GM12874 (cell line): ENCODE results near the gene CEMIP2.

Experiments
- TF ChIP-seq, protein P1 (sequence below): IDR thresholded peaks from 2 replicates; pipeline ENCODE4 v1.5.1; 2011; ENCODE audit warnings: low read depth, mild to moderate bottlenecking, control low read depth, low read length, moderate library complexity; ENCODE audit not compliant: insufficient read depth

CEMIP2 gene

DNA sequence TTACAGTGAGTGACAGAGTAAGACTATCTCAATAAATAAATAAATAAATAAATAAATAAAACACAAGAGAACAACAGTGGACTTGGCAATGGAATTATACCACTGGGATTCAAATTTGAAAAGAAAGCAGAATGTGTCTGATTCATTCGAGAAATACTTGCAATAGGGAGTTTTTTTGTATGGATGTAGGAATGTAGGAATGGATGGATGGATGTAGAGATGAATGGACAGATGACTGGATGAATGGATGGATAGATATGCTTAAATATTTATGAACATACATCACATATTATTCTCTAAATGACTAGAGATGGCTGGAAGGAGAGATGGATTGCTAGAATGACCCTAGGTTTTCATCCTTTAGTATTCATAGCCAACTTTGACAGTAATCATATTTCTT lies 22.0 kb upstream of the CEMIP2 start:
- TF ChIP-seq, protein P1, sequence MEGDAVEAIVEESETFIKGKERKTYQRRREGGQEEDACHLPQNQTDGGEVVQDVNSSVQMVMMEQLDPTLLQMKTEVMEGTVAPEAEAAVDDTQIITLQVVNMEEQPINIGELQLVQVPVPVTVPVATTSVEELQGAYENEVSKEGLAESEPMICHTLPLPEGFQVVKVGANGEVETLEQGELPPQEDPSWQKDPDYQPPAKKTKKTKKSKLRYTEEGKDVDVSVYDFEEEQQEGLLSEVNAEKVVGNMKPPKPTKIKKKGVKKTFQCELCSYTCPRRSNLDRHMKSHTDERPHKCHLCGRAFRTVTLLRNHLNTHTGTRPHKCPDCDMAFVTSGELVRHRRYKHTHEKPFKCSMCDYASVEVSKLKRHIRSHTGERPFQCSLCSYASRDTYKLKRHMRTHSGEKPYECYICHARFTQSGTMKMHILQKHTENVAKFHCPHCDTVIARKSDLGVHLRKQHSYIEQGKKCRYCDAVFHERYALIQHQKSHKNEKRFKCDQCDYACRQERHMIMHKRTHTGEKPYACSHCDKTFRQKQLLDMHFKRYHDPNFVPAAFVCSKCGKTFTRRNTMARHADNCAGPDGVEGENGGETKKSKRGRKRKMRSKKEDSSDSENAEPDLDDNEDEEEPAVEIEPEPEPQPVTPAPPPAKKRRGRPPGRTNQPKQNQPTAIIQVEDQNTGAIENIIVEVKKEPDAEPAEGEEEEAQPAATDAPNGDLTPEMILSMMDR: no peak

DNA sequence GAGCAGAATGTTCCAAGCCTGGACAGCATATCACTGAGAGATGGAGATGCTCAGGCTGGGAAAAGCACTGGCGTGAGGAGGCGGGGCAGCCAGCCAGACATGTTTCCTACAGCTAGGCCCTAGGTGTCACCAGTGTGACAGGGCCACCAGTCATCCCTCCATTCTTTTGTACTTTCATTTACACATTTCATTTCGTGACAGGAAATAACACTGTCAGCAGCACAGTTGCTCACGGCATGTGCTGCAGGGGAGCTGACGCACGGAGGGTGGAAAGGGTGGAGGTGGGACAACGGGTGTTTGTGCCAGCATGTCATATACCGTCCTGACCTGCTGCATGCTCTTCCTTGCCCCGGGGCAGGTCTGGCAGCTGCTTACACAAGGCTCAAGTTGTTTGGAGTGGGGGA lies 14.8 kb upstream of the CEMIP2 start:
- TF ChIP-seq, protein P1: no peak

DNA sequence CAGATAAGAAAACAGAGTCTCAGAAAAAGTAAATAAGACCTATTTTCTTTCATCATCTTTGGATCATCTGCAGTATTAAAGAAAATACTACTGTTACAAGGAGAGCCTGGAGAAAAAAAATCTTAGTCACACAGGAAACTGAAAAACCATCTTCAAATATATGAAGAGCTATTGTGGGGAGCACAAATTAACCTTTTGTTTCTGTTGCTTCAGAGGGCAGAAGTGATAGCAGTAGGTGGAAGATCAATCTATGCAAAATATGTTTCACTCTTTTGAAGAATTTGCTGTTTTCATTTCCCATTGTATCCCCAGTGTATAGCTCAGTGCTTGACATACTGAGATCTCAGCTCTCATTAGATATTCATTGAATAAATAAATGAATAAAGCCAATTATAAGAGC lies 13.1 kb upstream of the CEMIP2 start:
- TF ChIP-seq, protein P1: no peak

GRCh38 chr9:71780953-71781352 lies 12.6 kb upstream of the CEMIP2 start:
- TF ChIP-seq, protein P1: no peak

DNA sequence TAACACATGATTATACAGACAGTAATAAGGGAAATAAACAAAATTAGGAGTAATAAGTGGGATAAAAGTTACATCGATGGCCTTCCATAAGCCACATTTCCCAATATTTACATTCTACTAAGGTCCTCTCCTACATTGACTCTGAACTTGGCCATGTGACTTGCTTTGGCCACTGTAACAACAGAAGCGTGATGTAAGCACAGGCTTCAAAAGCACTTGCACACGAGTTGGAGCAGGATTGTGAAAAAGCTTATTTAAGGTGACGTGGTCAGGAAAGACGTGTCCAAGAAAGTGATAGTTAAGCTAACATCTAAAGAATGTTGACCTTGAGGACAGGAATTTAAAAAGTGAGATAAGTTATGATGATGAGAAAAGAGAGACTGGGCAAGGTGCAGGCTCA lies 9.8 kb upstream of the CEMIP2 start:
- TF ChIP-seq, protein P1: no peak

DNA sequence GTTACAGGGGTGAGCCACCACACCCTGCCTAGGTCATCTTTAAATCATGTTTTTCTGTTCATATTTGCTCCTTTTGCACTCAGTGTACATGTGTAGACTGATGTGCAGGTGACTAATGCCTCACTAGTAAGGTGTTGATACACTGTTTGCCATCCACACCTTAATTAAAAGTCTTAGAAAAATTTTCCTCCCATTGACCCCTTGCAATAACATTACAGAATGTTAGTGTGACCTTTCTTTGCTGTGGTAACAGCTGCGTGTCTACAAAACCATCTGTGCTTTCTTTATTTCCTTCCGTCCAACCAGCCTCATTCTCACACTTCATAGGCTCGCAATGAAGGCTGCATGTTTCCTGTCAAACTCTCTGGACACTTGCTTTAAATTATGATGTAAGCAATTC lies 6.6 kb upstream of the CEMIP2 start:
- TF ChIP-seq, protein P1: no peak

GRCh38 chr9:71772726-71773125 lies 4.4 kb upstream of the CEMIP2 start:
- TF ChIP-seq, protein P1: no peak

DNA sequence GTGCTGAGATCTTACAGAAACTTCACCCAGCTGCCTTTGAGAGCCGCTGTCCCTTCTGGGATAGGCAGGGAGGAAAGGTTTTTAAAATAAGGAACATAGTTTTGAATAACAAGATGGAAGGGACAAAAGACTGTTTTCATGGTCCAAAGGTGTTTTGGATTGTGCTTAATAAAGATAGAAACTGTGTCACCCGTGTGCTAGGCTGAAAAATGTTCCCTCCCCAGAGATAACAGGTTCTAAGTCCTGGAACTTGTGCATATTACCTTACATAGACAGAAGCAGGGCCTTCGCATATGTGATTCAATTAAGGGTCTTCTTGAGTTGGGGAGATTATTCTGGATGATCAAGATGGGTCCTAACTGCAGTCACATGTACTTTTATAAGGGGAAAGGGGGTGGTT lies 1.9 kb upstream of the CEMIP2 start:
- TF ChIP-seq, protein P1: no peak
